NCI-H2171 treated with DMSO at 0.1 percent for 48 hours (cell line): Measurements from ENCODE around the gene ZBTB8A.
"Not testable (repeated sequence)": the region's sequence is repeated elsewhere in the genome, so short reads cannot be mapped to it uniquely, and the experiment has no call there.

Source experiments
- DNase-seq: peaks from one replicate; lab custom pipeline; 2025; lab: John Stamatoyannopoulos, UW

The ZBTB8A gene

DNA sequence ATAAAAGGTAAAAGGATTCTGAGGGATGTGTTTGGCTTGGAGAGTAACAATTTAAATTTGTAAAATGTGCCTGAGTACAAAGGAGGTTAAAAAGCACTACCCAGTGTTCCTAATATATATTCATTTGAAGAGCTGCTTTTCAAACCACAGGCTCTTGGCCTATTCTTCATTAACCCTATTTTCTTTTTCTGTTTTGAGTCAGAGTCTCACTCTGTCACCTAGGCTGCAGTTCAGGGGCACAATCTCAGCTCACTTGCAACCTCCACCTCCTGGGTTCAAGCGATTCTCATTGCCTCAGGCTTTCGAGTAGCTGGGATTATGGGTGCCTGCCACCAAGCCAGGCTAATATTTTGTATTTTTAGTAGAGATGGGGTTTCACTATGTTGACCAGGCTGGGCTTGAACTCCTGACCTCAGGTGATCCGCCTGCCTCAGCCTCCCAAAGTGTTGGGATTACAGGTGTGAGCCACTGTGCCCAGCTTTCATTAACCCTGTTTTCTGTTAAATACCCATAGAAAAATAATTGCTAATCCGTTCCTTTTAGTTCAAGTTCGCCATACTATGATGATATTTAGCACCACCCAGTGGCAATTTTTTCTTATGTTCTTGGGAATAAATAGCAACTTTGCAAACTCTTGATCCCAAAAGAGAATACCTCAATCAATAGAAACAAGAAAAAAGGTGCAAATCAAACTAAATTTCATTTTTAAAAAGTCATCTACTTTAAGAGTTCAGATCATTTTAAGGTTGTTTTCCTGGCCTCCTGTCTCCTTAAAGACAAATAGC is 80.7 kb downstream of the ZBTB8A start:
- DNase-seq, result no peak

DNA sequence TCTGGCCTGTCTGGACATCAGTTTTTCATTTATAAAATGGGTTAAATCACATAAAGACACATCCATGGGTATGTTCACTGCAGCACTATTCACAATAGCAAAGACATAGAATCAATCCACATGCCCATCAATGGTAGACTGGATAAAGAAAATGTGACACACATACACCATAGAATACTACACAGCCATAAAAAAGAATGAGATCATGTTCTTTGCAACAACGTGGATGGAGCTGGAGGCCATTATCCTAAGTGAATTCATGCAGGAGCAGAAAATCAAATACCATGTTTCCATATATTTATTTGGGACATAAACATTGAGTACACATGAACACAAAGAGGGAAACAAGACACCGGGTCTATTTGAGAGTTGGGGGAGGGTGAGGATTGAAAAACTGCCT is 83.0 kb downstream of the ZBTB8A start:
- no peak for DNase-seq

DNA sequence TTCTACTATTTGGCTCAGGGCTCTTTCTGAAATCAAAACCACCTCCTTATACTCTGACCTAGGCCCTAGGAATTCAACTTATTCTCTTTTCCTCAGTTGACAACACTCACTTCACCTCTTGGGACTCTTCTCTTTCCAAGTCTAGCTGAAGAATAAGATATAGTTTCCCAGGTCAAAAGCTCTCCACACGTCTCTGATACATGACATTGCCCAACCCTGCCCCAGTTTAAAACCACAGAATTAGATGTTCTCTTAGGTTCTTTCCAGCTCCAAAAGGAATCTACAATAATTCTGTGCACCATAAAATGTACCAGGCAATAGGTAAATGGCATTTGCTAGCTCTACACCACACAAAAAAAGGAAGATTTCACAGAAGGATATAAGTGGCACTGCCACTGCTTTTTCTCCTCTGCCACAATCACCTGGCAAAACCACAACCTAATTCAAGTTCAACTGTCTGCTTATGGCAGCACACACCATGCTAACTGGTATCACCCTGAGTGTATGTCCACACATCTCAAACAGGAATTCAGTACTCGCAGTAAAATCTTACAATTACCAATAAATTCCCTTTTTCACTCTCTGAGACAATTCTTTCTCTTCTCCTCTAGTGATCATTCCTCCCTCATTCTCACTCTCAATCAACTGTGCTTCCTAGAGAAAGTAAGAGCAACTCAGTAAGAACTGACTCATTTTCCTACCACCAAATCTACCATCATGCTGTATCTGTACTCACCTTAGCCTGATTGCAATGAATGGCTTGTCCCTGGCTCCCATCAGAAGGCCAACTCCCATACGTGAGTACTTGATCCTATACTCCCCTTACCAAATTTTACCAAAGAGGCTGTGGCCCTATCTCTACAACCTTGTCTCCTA is 83.8 kb downstream of the ZBTB8A start:
- DNase-seq, result no peak

DNA sequence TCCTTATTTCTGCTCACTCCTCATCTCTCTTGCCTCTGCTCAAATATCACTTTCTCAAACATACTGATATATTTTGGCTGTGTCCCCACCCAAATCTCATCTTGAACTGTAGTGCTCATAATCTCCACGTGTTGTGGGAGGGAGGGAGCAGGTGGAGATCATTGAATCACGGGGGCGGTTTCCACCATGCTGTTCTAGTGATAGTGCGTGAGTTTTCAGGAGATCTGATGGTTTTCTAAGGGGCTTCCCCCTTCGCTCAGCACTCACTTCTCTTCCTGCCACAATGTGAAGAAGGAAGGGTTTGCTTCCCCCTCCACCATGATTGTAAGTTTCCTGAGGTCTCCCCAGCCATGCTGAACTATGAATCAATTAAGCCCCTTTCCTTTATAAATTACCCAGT is 84.5 kb downstream of the ZBTB8A start:
- no peak for DNase-seq

- no peak for DNase-seq
These were observed 86.9 kb downstream of the ZBTB8A start for GRCh38 chr1:32626176-32626575.

GRCh38 chr1:32627596-32628162 is 88.5 kb downstream of the ZBTB8A start:
- no peak for DNase-seq

DNA sequence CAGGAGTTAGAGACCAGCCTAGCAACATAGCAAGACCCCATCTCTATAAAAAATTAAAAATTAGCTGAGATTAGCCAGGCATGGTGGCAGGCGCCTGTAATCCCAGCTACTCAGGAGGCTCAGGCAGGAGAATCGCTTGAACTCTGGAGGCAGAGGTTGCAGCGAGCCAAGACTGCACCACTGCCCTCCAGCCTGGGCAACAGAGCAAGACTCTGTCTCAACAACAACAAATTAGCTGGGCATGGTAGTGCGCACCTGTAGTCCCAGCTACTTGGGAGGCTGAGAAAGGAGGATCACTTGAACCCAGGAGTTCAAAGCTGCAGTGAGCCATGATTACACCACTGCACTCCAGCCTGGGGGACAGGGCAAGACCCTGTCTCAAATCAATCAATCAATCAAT is 90.9 kb downstream of the ZBTB8A start:
- not testable (repeated sequence) for DNase-seq

DNA sequence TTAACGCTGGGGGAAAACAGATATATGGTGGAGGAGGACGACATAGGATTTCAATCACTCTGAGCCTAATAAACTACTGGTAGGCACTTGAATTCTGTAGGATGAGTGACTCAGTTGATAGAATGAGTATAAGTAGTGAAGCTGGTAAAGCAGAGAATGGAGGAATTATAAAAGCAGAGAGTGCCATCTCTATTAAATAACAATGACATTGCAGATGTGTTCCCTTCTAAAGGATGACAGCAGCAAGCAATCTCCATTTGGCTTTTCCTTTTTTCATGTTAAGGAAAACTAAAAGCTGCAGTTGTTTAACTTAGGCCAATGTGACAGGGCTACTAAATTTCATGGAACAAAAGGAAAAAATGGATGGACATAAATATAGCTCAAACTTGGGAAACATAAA is 93.6 kb downstream of the ZBTB8A start:
- DNase-seq, result no peak

DNA sequence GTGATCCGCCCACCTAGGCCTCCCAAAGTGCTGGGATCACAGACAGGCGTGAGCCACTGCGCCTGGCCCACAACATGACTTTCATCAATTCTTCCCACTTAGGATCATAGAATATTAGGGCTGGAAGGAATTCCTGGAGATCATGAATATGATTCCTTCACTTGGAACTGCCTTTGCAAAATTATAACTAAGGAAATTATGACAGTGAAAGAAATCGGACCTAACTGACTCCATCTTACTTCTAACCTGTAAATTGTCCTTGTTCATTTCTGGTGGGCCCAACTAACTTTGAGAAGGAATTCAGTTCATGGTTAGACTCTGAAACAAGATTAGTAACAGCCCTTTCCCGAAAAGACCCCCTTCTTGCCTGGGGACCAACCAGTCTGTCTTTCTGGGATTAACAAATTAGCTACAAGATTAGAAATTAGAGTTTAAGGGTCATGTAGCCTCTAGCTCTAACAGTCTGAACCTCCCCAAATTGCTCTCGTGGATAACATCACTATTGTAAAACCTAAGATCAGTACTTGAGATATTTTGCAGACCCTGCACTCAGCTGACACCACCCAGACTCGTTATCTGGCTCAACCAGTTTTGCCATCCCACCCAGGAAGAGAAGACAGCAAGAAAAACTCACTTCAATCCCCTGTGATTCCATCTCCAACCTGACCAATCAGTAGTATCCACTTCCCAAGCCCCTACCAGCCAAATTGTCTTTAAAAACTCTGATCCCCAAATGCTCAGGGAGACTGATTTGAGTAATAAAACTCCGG is 96.5 kb downstream of the ZBTB8A start:
- no peak for DNase-seq

- DNase-seq, result no peak
These were observed 97.9 kb downstream of the ZBTB8A start for GRCh38 chr1:32636914-32637645.

- DNase-seq, result no peak
These were observed 100.4 kb downstream of the ZBTB8A start for GRCh38 chr1:32639489-32640075.

GRCh38 chr1:32642292-32642827 is 103.1 kb downstream of the ZBTB8A start:
- DNase-seq, result not testable (repeated sequence)

GRCh38 chr1:32644426-32644825 is 105.2 kb downstream of the ZBTB8A start:
- DNase-seq, result no peak

- no peak for DNase-seq
These were observed 108.3 kb downstream of the ZBTB8A start for GRCh38 chr1:32647308-32648134.

DNA sequence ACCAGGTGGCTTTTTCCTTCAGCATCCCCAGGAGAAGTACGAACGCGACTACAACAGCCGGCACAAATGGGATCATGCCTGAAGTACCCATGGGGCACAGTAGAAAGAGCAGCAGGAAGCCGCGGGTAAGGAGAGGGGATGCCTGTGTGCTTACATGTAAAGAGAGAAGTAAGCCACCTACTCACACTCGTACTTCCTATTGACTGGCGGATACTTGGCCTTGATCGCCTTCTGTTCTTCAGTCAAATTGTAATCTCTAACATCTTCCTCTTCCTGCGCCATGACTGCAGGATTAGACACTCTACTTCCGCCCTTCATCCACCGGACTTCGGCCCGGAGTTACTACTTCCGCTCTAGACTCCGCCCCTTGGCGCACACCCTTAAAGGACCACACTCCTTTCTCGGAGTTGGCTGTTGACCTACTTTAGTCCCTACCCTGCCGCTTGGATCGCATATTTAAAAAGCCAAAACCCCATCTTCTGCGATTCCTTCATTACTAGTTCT is 111.1 kb downstream of the ZBTB8A start, which contains the start of gene ZBTB8OS:
Gene ZBTB8OS, minus strand, starts transcription at position 303 of the 504 bp plus-strand sequence. Its CDS starts 21 bp downstream, at position 282.
- peak; percentile 97 for DNase-seq

DNA sequence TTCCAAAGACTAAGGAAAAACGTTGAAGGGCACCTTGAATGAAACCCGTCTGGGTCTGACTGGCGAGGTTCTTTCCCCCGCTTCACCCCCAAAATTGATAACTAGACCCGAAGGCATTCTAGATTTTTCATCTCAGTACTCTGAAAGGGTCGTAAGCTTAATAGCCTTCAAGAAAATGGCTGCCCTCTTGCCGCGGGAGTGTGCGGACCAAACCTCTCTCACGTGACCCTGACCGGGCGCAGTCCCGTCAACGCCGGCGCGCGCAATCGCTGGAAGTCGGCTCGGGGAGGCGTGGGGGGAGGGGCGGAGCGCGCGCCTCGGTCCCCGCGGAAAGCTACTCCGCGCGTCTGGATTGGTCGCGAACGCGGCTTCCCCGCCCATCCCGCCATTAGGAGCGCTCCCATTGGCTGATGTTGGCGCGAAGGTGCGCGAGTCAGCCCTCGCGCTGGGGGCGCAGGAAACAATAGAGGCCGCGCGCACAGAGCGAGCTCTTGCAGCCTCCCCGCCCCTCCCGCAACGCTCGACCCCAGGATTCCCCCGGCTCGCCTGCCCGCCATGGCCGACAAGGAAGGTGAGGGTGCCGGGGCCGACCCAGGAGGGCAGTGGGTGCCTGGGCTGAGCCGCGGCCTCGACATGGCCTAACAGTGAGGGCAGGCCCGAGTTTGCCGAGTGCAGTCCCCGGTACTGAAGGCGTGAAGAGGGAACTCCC is 111.7 kb downstream of the ZBTB8A start, which contains the start of gene RBBP4:
Gene RBBP4, plus strand, starts transcription at position 457 of the 709 bp plus-strand sequence. Its CDS starts 99 bp downstream, at position 556.
- peak; percentile 97 for DNase-seq

- peak; percentile 54 for DNase-seq
These were observed 112.3 kb downstream of the ZBTB8A start for GRCh38 chr1:32651461-32652073.
